Neural cell (in vitro differentiated cells): Measurements from ENCODE around the gene ROBO3. TPM values are rescaled to one million over a fixed set of nuclear protein-coding genes. Genes with fewer than 3 reads are reported as not detected.

Experiments
- H2AFZ ChIP-seq: fragments of 200-600, 300-800 bp; sonication (generic), shearing (Covaris generic); 2 replicates; pipeline ENCODE4 v1.6.0; 2014; ENCODE audit warnings: low read depth, mild to moderate bottlenecking, antibody characterized with exemption, low read length, moderate library complexity
- H3F3A ChIP-seq: fragments of 200-600 bp; shearing (Covaris generic); 2 replicates; pipeline ENCODE4 v1.6.1; 2016; ENCODE audit warnings: mild to moderate bottlenecking, moderate library complexity, mixed read lengths, antibody characterized with exemption, low read length; ENCODE audit not compliant: insufficient read depth, poor library complexity, severe bottlenecking
- H3K27ac ChIP-seq: fragments of 200-600, 300-800 bp; sonication (generic), shearing (Covaris generic); 2 replicates; pipeline ENCODE4 v1.5.1; 2014; ENCODE audit warnings: mild to moderate bottlenecking, low read length, moderate library complexity
- H3K27me3 ChIP-seq: fragments of 300-800, 200-600 bp; sonication (generic), shearing (Covaris generic); 2 replicates; pipeline ENCODE4 v1.6.0; 2014; ENCODE audit warnings: mild to moderate bottlenecking, low read depth, low read length, moderate library complexity; ENCODE audit not compliant: insufficient read depth
- H3K36me3 ChIP-seq: fragments of 300-800, 200-600 bp; sonication (generic), shearing (Covaris generic); 2 replicates; pipeline ENCODE4 v1.5.1; 2014; ENCODE audit warnings: mild to moderate bottlenecking, antibody characterized with exemption, low read length, moderate library complexity; ENCODE audit not compliant: insufficient read depth
- H3K4me2 ChIP-seq: fragments of 300-800, 200-600 bp; sonication (generic), shearing (Covaris generic); 2 replicates; pipeline ENCODE4 v1.6.0; 2014; ENCODE audit warnings: mild to moderate bottlenecking, low read length
- H3K4me3 ChIP-seq: fragments of 300-800, 200-600 bp; sonication (generic), shearing (Covaris generic); 2 replicates; pipeline ENCODE4 v1.5.1; 2014; ENCODE audit warnings: mild to moderate bottlenecking, low read length, moderate library complexity
- H3K79me2 ChIP-seq: fragments of 200-600 bp; shearing (Covaris generic); replicated peaks from 2 replicates; pipeline ENCODE4 v1.6.0; 2014; ENCODE audit warnings: mild to moderate bottlenecking, low read length, moderate library complexity; ENCODE audit not compliant: insufficient read depth
- H3K9ac ChIP-seq: fragments of 300-800, 200-600 bp; sonication (generic), shearing (Covaris generic); 2 replicates; pipeline ENCODE4 v1.6.1; 2016; ENCODE audit warnings: mild to moderate bottlenecking, low read length, mixed read lengths
- H3K9me2 ChIP-seq: fragments of 200-600 bp; shearing (Covaris generic); 2 replicates; pipeline ENCODE4 v1.6.1; 2016; ENCODE audit warnings: mild to moderate bottlenecking, low read length, mixed read lengths; ENCODE audit not compliant: insufficient read depth
- H3K9me3 ChIP-seq: fragments of 200-600, 300-800 bp; sonication (generic), shearing (Covaris generic); 2 replicates; pipeline ENCODE4 v1.6.1; 2016; ENCODE audit warnings: mild to moderate bottlenecking, mixed run types, low read length, moderate library complexity, mixed read lengths
- H4K20me1 ChIP-seq: fragments of 200-600 bp; shearing (Covaris generic); 2 replicates; pipeline ENCODE4 v1.6.1; 2016; ENCODE audit warnings: mild to moderate bottlenecking, mixed run types; ENCODE audit not compliant: insufficient read depth
- EP300 ChIP-seq: fragments of 450-650 bp; conservative IDR thresholded peaks from 2 replicates; pipeline ENCODE4 v1.6.1; 2014; ENCODE audit warnings: antibody characterized with exemption, mild to moderate bottlenecking, moderate library complexity; ENCODE audit not compliant: poor library complexity, severe bottlenecking
- EZH2 ChIP-seq: fragments of 200-600, 300-800 bp; shearing (Covaris generic), sonication (generic); IDR thresholded peaks from 2 replicates; pipeline ENCODE4 v1.6.1; 2014; ENCODE audit warnings: antibody characterized with exemption, low read length, borderline replicate concordance, mild to moderate bottlenecking; ENCODE audit not compliant: insufficient read depth, poor library complexity, severe bottlenecking
- MXI1 ChIP-seq: fragments of 450-650 bp; conservative IDR thresholded peaks from 2 replicates; pipeline ENCODE4 v1.6.1; 2014; ENCODE audit warnings: antibody characterized with exemption, mild to moderate bottlenecking; ENCODE audit not compliant: poor library complexity, severe bottlenecking
- POLR2AphosphoS5 ChIP-seq: IDR thresholded peaks from 2 replicates; pipeline ENCODE4 v1.6.1; 2012
- RAD21 ChIP-seq: fragments of 450-650 bp; conservative IDR thresholded peaks from 2 replicates; pipeline ENCODE4 v1.6.1; 2014; ENCODE audit warnings: antibody characterized with exemption, mild to moderate bottlenecking, moderate library complexity
- SMC3 ChIP-seq: fragments of 450-650 bp; conservative IDR thresholded peaks from 2 replicates; pipeline ENCODE4 v1.6.1; 2014; ENCODE audit warnings: antibody characterized with exemption, mild to moderate bottlenecking, moderate library complexity; ENCODE audit not compliant: poor library complexity
- TAF1 ChIP-seq: IDR thresholded peaks from 2 replicates; pipeline ENCODE4 v1.6.1; 2012; ENCODE audit warnings: low read depth
- polyA plus RNA-seq: library from polyadenylated mRNA; depleted of rRNA; stranded (reverse); fragments of >200 nt; gene quantifications from 2 replicates; pipeline ENCODE4 v1.2.3, GENCODE V29; 2014
- TF ChIP-seq, protein P1 (sequence below): IDR thresholded peaks from 2 replicates; pipeline ENCODE4 v1.6.1; 2012; ENCODE audit warnings: borderline replicate concordance
- TF ChIP-seq, protein P2 (sequence below): fragments of 450-650 bp; IDR thresholded peaks from 2 replicates; pipeline ENCODE4 v1.5.1; 2014; ENCODE audit warnings: antibody characterized with exemption, mild to moderate bottlenecking, moderate library complexity; ENCODE audit not compliant: poor library complexity, severe bottlenecking

The ROBO3 gene
- polyA plus RNA-seq, 1 donor from 2014 or later, result 12.8 TPM

DNA sequence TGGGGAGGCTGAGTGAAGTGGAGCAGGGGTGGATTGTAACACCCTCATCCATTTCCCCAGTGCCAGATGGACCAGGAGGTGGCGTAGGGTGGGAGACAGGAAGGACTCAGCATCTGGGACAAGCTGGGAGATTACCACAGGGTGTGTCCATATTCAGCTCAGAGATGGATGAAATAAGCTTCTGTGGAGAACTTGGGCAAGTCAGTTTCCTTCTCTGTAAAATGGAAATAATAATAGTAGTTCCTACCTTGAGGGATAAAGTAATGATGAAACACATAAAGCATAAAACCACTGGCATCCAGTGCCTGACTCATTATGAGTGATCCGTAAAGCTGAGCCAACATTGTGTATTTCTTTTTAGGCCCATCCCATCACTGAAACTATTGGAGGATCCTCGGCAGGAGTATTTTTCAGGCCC lies 33.0 kb downstream of the ROBO3 start:
- Histone ChIP-seq H3K9me3 (no peaks in the 10 kb centered on the region), H3F3A (no peaks in the 10 kb centered on the region), H4K20me1 (no peaks in the 10 kb centered on the region), H3K9me2 (no peaks in the 10 kb centered on the region), H3K27me3 (no peaks in the 10 kb centered on the region), H3K36me3 (no peaks in the 10 kb centered on the region), H3K79me2 (no peaks in the 10 kb centered on the region), H3K27ac (no peak overlapping the region), H3K4me2 (no peak overlapping the region), H2AFZ (no peak overlapping the region), H3K4me3 (no peak overlapping the region), H3K9ac (no peak overlapping the region)
- TF ChIP-seq POLR2AphosphoS5 (no peak), TAF1 (no peak), EZH2 (no peak), RAD21 (no peak), MXI1 (no peak), SMC3 (no peak), EP300 (no peak)
- TF ChIP-seq, protein P1, sequence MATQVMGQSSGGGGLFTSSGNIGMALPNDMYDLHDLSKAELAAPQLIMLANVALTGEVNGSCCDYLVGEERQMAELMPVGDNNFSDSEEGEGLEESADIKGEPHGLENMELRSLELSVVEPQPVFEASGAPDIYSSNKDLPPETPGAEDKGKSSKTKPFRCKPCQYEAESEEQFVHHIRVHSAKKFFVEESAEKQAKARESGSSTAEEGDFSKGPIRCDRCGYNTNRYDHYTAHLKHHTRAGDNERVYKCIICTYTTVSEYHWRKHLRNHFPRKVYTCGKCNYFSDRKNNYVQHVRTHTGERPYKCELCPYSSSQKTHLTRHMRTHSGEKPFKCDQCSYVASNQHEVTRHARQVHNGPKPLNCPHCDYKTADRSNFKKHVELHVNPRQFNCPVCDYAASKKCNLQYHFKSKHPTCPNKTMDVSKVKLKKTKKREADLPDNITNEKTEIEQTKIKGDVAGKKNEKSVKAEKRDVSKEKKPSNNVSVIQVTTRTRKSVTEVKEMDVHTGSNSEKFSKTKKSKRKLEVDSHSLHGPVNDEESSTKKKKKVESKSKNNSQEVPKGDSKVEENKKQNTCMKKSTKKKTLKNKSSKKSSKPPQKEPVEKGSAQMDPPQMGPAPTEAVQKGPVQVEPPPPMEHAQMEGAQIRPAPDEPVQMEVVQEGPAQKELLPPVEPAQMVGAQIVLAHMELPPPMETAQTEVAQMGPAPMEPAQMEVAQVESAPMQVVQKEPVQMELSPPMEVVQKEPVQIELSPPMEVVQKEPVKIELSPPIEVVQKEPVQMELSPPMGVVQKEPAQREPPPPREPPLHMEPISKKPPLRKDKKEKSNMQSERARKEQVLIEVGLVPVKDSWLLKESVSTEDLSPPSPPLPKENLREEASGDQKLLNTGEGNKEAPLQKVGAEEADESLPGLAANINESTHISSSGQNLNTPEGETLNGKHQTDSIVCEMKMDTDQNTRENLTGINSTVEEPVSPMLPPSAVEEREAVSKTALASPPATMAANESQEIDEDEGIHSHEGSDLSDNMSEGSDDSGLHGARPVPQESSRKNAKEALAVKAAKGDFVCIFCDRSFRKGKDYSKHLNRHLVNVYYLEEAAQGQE, result no peak
- TF ChIP-seq, protein P2, sequence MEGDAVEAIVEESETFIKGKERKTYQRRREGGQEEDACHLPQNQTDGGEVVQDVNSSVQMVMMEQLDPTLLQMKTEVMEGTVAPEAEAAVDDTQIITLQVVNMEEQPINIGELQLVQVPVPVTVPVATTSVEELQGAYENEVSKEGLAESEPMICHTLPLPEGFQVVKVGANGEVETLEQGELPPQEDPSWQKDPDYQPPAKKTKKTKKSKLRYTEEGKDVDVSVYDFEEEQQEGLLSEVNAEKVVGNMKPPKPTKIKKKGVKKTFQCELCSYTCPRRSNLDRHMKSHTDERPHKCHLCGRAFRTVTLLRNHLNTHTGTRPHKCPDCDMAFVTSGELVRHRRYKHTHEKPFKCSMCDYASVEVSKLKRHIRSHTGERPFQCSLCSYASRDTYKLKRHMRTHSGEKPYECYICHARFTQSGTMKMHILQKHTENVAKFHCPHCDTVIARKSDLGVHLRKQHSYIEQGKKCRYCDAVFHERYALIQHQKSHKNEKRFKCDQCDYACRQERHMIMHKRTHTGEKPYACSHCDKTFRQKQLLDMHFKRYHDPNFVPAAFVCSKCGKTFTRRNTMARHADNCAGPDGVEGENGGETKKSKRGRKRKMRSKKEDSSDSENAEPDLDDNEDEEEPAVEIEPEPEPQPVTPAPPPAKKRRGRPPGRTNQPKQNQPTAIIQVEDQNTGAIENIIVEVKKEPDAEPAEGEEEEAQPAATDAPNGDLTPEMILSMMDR, result no peak

DNA sequence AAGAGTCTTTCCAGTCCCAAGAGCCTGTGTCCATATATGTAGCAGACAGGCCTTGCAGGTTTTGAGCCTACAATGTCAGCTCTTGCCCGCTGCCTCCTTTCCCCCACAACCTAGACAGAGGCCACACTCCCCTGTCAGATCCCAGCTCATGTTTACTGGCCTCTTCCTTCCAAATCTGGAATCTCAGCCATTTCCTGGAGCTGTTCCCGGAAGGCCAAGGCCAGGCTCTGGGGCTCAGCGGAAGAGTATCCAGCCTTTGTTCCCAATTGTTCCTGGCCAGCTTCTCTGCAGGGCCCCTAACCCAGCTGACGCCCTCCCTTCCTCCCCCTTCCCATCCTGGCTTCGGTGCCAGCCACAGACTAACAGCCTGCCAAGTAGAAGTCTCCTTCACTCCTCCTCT lies 33.5 kb downstream of the ROBO3 start:
- Histone ChIP-seq H3K9ac (no peak overlapping the region), H3K36me3 (no peaks in the 10 kb centered on the region), H3K4me2 (no peak overlapping the region), H3K79me2 (no peaks in the 10 kb centered on the region), H2AFZ (no peak overlapping the region), H3K9me2 (no peaks in the 10 kb centered on the region), H3K9me3 (no peaks in the 10 kb centered on the region), H4K20me1 (no peaks in the 10 kb centered on the region), H3K27me3 (no peaks in the 10 kb centered on the region), H3K27ac (no peak overlapping the region), H3F3A (no peaks in the 10 kb centered on the region), H3K4me3 (no peak overlapping the region)
- TF ChIP-seq POLR2AphosphoS5 (no peak), EZH2 (no peak), RAD21 (no peak), SMC3 (no peak), TAF1 (no peak), MXI1 (no peak), EP300 (no peak)
- TF ChIP-seq, protein P2, result no peak
- TF ChIP-seq, protein P1, result no peak
